ENCODE measurements around the gene HS2ST1. TPM values are rescaled to one million over a fixed set of nuclear protein-coding genes. Genes with fewer than 3 reads are reported as not detected.
A peak's percentile ranks its signal among the peaks of the same experiment; 100 is the strongest.

HS2ST1 gene
- total and polyA plus RNA-seq, 10 of the 15 experiments (the other 5 are each of a cell fraction or from before 2014, with no cell fraction given): 5.4 to 30.8 (median 18.6) TPM

GRCh38 chr1:86914601-86914997 is at the start of gene HS2ST1 (continued):
- TF ChIP-seq CTCF (IDR thresholded peaks at IDR 0.05 in 2 of 3, conservative IDR thresholded peaks at IDR 0.05 in 1 of 3; ENCODE audit: control insufficient read depth in 2 of 3, extremely low read depth in 1 of 3, insufficient read depth in 1 of 3, low read depth in 3 of 3, low read length in 3 of 3): no peak
- no peak for TF ChIP-seq IRF5 (IDR thresholded peaks at IDR 0.05; ENCODE audit: borderline replicate concordance)

- CTCF ChIA-PET: interaction anchor here (0.6 kb wide), 1 partner anchor 118 kb away, joined by 3 read pairs; no protein-coding TSS in a partner anchor
- no TSS peak for BruUV-seq (replicated peaks)
- TF ChIP-seq IKZF2 (IDR thresholded peaks at IDR 0.05): 0 out of 4 replicates have a peak, but pooled peaks of 1 of the 2 experiments have one; percentile 28
- peak in 1 of 2 experiments; percentile 19; a peak in 1 of 4 replicates for TF ChIP-seq BHLHE40 (IDR thresholded peaks at IDR 0.05; ENCODE audit: borderline replicate concordance in 1 of 2, low read depth in 2 of 2, low read length in 1 of 2)
- TF ChIP-seq MTA2 (IDR thresholded peaks at IDR 0.05; ENCODE audit: low read depth): peak; percentile 43; the same call in 1 of the 2 replicates
- no peak for TF ChIP-seq ESRRA (IDR thresholded peaks at IDR 0.05; ENCODE audit: low read length)
- 0 out of 2 replicates have a peak, but pooled peaks have one; percentile 20 for TF ChIP-seq ZNF384 (IDR thresholded peaks at IDR 0.05; ENCODE audit: borderline replicate concordance, low read depth, low read length)
- no peak for TF ChIP-seq YY1 (IDR thresholded peaks at IDR 0.05; ENCODE audit: low read depth, low read length)
- ATAC-seq: peak; percentile 94
- no peak overlapping the region for H2AFZ ChIP-seq (ENCODE audit: control insufficient read depth, low read depth, low read length)
- no peak for FAIRE-seq
- H3K79me2 ChIP-seq (ENCODE audit: control insufficient read depth, insufficient read depth, low read length): no peaks in the 10 kb centered on the region; the same call in 1 of the 2 replicates
- H4K20me1 ChIP-seq (ENCODE audit: control insufficient read depth, insufficient read depth): no peaks in the 10 kb centered on the region
- RAD21 ChIA-PET (ENCODE audit: unreplicated experiment): no interaction called here
- no peak overlapping the region for H3K4me2 ChIP-seq (ENCODE audit: control insufficient read depth, insufficient read depth)
- no peak overlapping the region for H3K27ac ChIP-seq (ENCODE audit: control insufficient read depth, insufficient read depth)
- in situ Hi-C loops (cut with MboI) (no loop called here), intact Hi-C loops (cut with micrococcal nuclease; ENCODE audit: unreplicated experiment) (no loop called here)
- H3K27me3 ChIP-seq (replicated peaks in 1 of 2; ENCODE audit: control insufficient read depth in 2 of 2, insufficient read depth in 2 of 2, low read length in 1 of 2): no peaks in the 10 kb centered on the region
- peaks cover 0 to 5% of the 10 kb centered on the region in 2 experiments; a peak in 1 of 4 replicates for H3K36me3 ChIP-seq (ENCODE audit: control insufficient read depth in 2 of 2, insufficient read depth in 2 of 2, low read length in 1 of 2)
- POLR2A ChIA-PET: interaction anchor here (0.6 to 0.7 kb wide), 4 partner anchors 48 to 499 kb away, joined by 4 to 7 read pairs (median 4); partner anchors contain the start of gene HS2ST1
- no peak overlapping the region for H3K4me3 ChIP-seq
- peak; percentile 24 for DNase-seq (ENCODE audit: low read depth, low spot score)
- H3K9me3 ChIP-seq (replicated peaks; ENCODE audit: control insufficient read depth, insufficient read depth, low read length): no peaks in the 10 kb centered on the region
- no peaks in the 10 kb centered on the region for H3K4me1 ChIP-seq (ENCODE audit: control insufficient read depth, insufficient read depth, low read length)
- WGBS (ENCODE audit: insufficient coverage, insufficient replicate concordance, low lambda C conversion rate, missing lambda C conversion rate): 41% methylated on average over 6 of the region's 6 CpGs
- SMC1A ChIA-PET (ENCODE audit: uncharacterized antibody, unreplicated experiment): interaction anchor here (1.0 to 1.1 kb wide), 2 partner anchors 50 to 219 kb away, joined by 3 to 6 read pairs; no protein-coding TSS in a partner anchor
- no peak overlapping the region for H3K9ac ChIP-seq (ENCODE audit: control insufficient read depth, insufficient read depth, low read length)
Observed at GRCh38 chr1:86865973-86866637, 48.3 kb upstream of the HS2ST1 start.
